ENCODE data around the gene MSLN.

MSLN gene

DNA sequence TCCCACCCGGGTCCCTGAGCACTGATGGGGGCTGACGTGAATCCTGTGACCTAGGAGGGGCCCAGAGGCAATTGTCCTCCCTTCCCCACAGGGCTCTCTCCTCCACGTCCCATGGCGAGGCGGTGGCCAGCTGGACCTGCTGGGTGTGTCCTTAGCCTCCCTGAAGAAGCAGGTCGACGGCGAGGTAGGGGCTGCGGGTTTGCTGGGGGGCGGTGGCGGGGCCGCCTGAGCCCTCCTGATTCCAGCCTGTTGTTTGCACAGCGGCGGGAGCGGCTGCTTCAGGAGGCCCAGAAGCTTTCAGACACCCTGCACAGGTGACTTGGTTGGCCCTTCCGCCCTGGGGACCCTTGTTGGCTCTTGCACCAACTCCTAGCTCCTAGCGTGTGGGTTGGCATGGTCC, 29.6 kb downstream of the MSLN start:
- Histone ChIP-seq H3K27ac (no peak overlapping the region), H3K4me3 (no peak overlapping the region)
- DNase-seq (ENCODE audit: low spot score), result no peak
- TF ChIP-seq, protein P1, sequence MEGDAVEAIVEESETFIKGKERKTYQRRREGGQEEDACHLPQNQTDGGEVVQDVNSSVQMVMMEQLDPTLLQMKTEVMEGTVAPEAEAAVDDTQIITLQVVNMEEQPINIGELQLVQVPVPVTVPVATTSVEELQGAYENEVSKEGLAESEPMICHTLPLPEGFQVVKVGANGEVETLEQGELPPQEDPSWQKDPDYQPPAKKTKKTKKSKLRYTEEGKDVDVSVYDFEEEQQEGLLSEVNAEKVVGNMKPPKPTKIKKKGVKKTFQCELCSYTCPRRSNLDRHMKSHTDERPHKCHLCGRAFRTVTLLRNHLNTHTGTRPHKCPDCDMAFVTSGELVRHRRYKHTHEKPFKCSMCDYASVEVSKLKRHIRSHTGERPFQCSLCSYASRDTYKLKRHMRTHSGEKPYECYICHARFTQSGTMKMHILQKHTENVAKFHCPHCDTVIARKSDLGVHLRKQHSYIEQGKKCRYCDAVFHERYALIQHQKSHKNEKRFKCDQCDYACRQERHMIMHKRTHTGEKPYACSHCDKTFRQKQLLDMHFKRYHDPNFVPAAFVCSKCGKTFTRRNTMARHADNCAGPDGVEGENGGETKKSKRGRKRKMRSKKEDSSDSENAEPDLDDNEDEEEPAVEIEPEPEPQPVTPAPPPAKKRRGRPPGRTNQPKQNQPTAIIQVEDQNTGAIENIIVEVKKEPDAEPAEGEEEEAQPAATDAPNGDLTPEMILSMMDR (IDR thresholded peaks at IDR 0.05), result no peak

GRCh38 chr16:791131-791530, 30.6 kb downstream of the MSLN start:
- no peak overlapping the region for H3K4me3 ChIP-seq
- H3K27ac ChIP-seq, result no peak overlapping the region
- DNase-seq (ENCODE audit: low spot score), result no peak
- TF ChIP-seq, protein P1 (IDR thresholded peaks at IDR 0.05), result no peak

DNA sequence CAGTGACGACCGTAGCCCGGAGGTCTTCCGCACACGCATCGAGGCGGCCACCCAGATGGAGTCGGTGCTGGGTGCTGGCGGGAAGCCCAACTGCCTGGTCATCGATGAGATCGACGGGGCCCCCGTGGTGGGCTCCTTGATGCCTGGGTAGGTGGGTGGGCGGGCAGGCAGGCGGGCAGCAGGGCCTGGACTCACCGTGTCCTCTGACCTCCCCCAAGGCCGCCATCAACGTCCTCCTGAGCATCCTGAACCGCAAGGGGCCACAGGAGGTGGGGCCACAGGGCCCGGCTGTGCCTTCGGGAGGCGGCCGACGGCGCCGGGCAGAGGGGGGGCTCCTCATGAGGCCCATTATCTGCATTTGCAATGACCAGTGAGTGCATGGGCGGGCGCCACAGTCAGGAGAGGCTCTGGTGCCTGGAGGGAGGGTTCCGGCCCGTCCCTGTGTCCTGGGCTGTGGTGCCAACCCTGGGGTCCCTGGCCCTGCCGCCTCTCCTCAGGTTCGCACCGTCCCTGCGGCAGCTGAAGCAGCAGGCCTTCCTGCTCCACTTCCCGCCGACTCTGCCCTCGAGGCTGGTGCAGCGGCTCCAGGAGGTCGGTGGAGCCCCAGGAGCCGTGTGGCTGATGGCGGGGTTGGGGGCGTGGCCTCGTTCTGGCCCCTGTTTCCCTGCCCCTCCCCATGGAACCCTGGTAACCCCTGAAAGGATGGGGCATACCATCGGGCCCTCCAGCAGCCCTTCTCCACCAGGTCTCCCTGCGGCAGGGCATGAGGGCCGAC, 31.9 kb downstream of the MSLN start:
- no peak overlapping the region for H3K4me3 ChIP-seq
- no peak for DNase-seq (ENCODE audit: low spot score)
- no peak overlapping the region for H3K27ac ChIP-seq
- TF ChIP-seq, protein P1 (IDR thresholded peaks at IDR 0.05), result no peak

GRCh38 chr16:793414-793813, 32.9 kb downstream of the MSLN start:
- H3K27ac ChIP-seq, result no peak overlapping the region
- H3K4me3 ChIP-seq, result no peak overlapping the region
- TF ChIP-seq, protein P1 (IDR thresholded peaks at IDR 0.05), result no peak
- no peak for DNase-seq (ENCODE audit: low spot score)

DNA sequence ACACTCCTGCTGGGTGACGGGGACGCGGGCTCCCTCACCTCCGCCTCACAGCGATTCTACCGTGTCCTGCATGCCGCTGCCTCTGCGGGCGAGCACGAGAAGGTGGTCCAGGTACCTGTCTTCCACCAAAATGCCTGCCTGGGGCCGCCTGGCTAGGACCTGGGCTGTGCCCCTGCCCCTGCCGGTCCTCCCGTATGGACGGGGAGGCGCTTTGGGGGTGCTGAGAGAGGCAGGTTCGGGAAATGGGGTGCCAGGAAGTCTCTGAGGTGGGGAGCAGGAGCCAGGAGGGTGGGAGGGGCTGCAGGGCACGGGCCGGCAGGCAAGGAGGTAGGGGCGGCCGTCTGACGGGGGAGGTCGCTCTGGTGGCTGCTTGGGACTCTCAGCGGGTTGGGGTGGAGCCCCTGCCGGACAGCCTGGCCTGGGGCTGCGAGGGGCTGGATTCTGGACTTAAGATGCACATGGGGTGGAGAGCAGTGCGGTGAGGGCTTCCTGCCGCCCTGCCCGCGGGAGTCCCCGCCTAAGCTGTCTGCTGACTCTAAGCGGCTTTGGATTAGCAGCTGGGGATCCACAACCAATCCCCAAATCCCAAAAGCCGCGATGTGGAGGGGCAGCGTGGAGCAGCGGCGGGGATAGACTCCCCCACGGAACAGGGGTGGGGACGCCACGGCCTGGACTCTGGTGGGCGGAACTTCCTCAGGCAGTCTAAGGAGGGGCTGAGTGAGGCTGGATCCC, 33.7 kb downstream of the MSLN start:
- no peak overlapping the region for H3K27ac ChIP-seq
- DNase-seq (ENCODE audit: low spot score), result no peak
- TF ChIP-seq, protein P1 (IDR thresholded peaks at IDR 0.05), result no peak

GRCh38 chr16:794853-795466, 34.4 kb downstream of the MSLN start:
- Histone ChIP-seq H3K27ac (no peak overlapping the region), H3K4me3 (no peak overlapping the region)
- TF ChIP-seq, protein P1 (IDR thresholded peaks at IDR 0.05), result no peak
- DNase-seq (ENCODE audit: low spot score), result no peak

More for the DNA sequence above, 33.7 kb downstream of the MSLN start:
- no peak overlapping the region for H3K4me3 ChIP-seq

All from coronary artery (tissue), 2 donors.